ENCODE results near the gene ANKRD29.

GRCh38 chr18:23580677-23581367 is 81.9 kb downstream of the ANKRD29 start:
- TF ChIP-seq CTCF (IDR thresholded peaks at IDR 0.05) (no peak), EZH2 (IDR thresholded peaks at IDR 0.05) (no peak)

Data from neural progenitor cell (in vitro differentiated cells).